ENCODE results near the gene HS6ST2. TPM values are rescaled to one million over a fixed set of nuclear protein-coding genes. Genes with fewer than 3 reads are reported as not detected.

HS6ST2 gene
- total RNA-seq, 1 experiment from 2014 or later: 8.1 TPM

DNA sequence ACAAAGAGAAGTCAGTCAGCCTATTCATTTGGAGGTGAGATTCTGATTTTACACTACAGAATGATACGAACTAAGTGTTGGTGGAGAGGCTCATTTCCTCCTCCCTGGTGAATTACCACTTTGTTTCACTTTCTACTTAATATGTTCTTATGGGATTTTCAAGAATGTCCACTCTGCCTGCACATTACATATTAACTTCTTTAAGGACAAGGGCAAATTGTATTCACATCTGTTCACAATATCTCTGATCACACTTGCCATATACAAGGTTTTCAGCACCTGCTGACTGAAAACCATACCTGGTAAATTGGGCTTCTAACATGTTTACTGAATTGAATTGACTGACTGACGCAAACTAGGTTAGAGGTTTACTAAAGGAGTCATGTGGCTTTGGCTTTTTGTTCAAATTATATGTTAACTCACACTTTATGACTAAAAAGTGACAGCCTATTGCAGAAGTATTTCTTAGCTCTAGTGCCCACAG is 281.2 kb downstream of the HS6ST2 start:
- no peak for ATAC-seq
- Mint-ChIP-seq H3K27me3 (ENCODE audit: low read depth) (peaks cover 46% of the 10 kb centered on the region), H3K36me3 (peaks cover 17% of the 10 kb centered on the region), H3K4me3 (no peak overlapping the region), H3K27ac (no peak overlapping the region), H3K4me1 (peaks cover 28% of the 10 kb centered on the region), H3K9me3 (peaks cover 19% of the 10 kb centered on the region)
- no peak for DNase-seq (ENCODE audit: low spot score)
- ChIA-PET CTCF (interaction anchor here (1.0 to 2.1 kb wide), 7 partner anchors 12 to 60 kb away, joined by 3 to 8 read pairs (median 4); no protein-coding TSS in a partner anchor), POLR2A (no interaction called here)
- no peak for TF ChIP-seq E2F1 (CRISPR knock-in tag; IDR thresholded peaks at IDR 0.05)
- no peak for TF ChIP-seq NFYB (CRISPR knock-in tag; conservative IDR thresholded peaks at IDR 0.05; ENCODE audit: low read depth)
- TF ChIP-seq SP1 (CRISPR knock-in tag; conservative IDR thresholded peaks at IDR 0.05): no peak
- TF ChIP-seq, protein P1, sequence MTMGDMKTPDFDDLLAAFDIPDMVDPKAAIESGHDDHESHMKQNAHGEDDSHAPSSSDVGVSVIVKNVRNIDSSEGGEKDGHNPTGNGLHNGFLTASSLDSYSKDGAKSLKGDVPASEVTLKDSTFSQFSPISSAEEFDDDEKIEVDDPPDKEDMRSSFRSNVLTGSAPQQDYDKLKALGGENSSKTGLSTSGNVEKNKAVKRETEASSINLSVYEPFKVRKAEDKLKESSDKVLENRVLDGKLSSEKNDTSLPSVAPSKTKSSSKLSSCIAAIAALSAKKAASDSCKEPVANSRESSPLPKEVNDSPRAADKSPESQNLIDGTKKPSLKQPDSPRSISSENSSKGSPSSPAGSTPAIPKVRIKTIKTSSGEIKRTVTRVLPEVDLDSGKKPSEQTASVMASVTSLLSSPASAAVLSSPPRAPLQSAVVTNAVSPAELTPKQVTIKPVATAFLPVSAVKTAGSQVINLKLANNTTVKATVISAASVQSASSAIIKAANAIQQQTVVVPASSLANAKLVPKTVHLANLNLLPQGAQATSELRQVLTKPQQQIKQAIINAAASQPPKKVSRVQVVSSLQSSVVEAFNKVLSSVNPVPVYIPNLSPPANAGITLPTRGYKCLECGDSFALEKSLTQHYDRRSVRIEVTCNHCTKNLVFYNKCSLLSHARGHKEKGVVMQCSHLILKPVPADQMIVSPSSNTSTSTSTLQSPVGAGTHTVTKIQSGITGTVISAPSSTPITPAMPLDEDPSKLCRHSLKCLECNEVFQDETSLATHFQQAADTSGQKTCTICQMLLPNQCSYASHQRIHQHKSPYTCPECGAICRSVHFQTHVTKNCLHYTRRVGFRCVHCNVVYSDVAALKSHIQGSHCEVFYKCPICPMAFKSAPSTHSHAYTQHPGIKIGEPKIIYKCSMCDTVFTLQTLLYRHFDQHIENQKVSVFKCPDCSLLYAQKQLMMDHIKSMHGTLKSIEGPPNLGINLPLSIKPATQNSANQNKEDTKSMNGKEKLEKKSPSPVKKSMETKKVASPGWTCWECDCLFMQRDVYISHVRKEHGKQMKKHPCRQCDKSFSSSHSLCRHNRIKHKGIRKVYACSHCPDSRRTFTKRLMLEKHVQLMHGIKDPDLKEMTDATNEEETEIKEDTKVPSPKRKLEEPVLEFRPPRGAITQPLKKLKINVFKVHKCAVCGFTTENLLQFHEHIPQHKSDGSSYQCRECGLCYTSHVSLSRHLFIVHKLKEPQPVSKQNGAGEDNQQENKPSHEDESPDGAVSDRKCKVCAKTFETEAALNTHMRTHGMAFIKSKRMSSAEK (CRISPR knock-in tag; IDR thresholded peaks at IDR 0.05; ENCODE audit: borderline replicate concordance): no peak
- TF ChIP-seq JUN (CRISPR knock-in tag; IDR thresholded peaks at IDR 0.05): no peak
- no peak for TF ChIP-seq CREM (CRISPR knock-in tag; IDR thresholded peaks at IDR 0.05)
- TF ChIP-seq ZNF138 (CRISPR knock-in tag; conservative IDR thresholded peaks at IDR 0.05): no peak
- no peak for TF ChIP-seq ESRRA (CRISPR knock-in tag; IDR thresholded peaks at IDR 0.05; ENCODE audit: borderline replicate concordance)

GRCh38 chrX:132676561-132677186 is 281.8 kb downstream of the HS6ST2 start:
- POLR2A ChIA-PET: no interaction called here
- no peak for TF ChIP-seq AR (CRISPR knock-in tag; IDR thresholded peaks at IDR 0.05)
- TF ChIP-seq, protein P2, sequence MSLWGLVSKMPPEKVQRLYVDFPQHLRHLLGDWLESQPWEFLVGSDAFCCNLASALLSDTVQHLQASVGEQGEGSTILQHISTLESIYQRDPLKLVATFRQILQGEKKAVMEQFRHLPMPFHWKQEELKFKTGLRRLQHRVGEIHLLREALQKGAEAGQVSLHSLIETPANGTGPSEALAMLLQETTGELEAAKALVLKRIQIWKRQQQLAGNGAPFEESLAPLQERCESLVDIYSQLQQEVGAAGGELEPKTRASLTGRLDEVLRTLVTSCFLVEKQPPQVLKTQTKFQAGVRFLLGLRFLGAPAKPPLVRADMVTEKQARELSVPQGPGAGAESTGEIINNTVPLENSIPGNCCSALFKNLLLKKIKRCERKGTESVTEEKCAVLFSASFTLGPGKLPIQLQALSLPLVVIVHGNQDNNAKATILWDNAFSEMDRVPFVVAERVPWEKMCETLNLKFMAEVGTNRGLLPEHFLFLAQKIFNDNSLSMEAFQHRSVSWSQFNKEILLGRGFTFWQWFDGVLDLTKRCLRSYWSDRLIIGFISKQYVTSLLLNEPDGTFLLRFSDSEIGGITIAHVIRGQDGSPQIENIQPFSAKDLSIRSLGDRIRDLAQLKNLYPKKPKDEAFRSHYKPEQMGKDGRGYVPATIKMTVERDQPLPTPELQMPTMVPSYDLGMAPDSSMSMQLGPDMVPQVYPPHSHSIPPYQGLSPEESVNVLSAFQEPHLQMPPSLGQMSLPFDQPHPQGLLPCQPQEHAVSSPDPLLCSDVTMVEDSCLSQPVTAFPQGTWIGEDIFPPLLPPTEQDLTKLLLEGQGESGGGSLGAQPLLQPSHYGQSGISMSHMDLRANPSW (CRISPR knock-in tag; conservative IDR thresholded peaks at IDR 0.05; ENCODE audit: low read depth): no peak
- no peak for TF ChIP-seq NR3C1 (CRISPR knock-in tag; conservative IDR thresholded peaks at IDR 0.05; ENCODE audit: low read depth)
- no peak for TF ChIP-seq ATF2 (CRISPR knock-in tag; IDR thresholded peaks at IDR 0.05; ENCODE audit: borderline replicate concordance, low read depth)
- no peak for TF ChIP-seq JAZF1 (CRISPR knock-in tag; IDR thresholded peaks at IDR 0.05)
- TF ChIP-seq SOX15 (CRISPR knock-in tag; IDR thresholded peaks at IDR 0.05): no peak
- TF ChIP-seq NR2C2 (CRISPR knock-in tag; IDR thresholded peaks at IDR 0.05): no peak
- TF ChIP-seq, protein P3, sequence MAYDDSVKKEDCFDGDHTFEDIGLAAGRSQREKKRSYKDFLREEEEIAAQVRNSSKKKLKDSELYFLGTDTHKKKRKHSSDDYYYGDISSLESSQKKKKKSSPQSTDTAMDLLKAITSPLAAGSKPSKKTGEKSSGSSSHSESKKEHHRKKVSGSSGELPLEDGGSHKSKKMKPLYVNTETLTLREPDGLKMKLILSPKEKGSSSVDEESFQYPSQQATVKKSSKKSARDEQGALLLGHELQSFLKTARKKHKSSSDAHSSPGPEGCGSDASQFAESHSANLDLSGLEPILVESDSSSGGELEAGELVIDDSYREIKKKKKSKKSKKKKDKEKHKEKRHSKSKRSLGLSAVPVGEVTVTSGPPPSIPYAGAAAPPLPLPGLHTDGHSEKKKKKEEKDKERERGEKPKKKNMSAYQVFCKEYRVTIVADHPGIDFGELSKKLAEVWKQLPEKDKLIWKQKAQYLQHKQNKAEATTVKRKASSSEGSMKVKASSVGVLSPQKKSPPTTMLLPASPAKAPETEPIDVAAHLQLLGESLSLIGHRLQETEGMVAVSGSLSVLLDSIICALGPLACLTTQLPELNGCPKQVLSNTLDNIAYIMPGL (CRISPR knock-in tag; IDR thresholded peaks at IDR 0.05): no peak
- no peak for TF ChIP-seq GTF2I (CRISPR knock-in tag; conservative IDR thresholded peaks at IDR 0.05)
- no peak for TF ChIP-seq TP53 (CRISPR knock-in tag; IDR thresholded peaks at IDR 0.05)
- TF ChIP-seq, protein P4, sequence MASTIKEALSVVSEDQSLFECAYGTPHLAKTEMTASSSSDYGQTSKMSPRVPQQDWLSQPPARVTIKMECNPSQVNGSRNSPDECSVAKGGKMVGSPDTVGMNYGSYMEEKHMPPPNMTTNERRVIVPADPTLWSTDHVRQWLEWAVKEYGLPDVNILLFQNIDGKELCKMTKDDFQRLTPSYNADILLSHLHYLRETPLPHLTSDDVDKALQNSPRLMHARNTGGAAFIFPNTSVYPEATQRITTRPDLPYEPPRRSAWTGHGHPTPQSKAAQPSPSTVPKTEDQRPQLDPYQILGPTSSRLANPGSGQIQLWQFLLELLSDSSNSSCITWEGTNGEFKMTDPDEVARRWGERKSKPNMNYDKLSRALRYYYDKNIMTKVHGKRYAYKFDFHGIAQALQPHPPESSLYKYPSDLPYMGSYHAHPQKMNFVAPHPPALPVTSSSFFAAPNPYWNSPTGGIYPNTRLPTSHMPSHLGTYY (CRISPR knock-in tag; IDR thresholded peaks at IDR 0.05): no peak
- no peak overlapping the region for H3K27ac Mint-ChIP-seq

More at GRCh38 chrX:132676561-132677186, 281.8 kb downstream of the HS6ST2 start:
- no peak for DNase-seq (ENCODE audit: low spot score)
- H3K4me1 Mint-ChIP-seq: peaks cover 34% of the 10 kb centered on the region
- CTCF ChIA-PET: interaction anchor here (0.6 to 2.1 kb wide), 15 partner anchors 13 to 277 kb away, joined by 3 to 8 read pairs (median 3); no protein-coding TSS in a partner anchor
- H3K9me3 Mint-ChIP-seq: peaks cover 19% of the 10 kb centered on the region
- H3K27me3 Mint-ChIP-seq (ENCODE audit: low read depth): peaks cover 52% of the 10 kb centered on the region
- ATAC-seq: peak; percentile 76
- H3K4me3 Mint-ChIP-seq: no peak overlapping the region
- peaks cover 17% of the 10 kb centered on the region for H3K36me3 Mint-ChIP-seq

Measured in WTC11 (cell line).